ENCODE results near the gene HEMK1. TPM values are rescaled to one million over a fixed set of nuclear protein-coding genes. Genes with fewer than 3 reads are reported as not detected.

Gene HEMK1
- polyA plus RNA-seq, 2 of the 4 experiments (the other 2 are of a cell fraction), result 4.3 to 4.7 TPM

GRCh38 chr3:50587806-50588758 is 18.8 kb downstream of the HEMK1 start:
- FAIRE-seq (no peak), ATAC-seq (no peak; a peak in 1 of 6 replicates), DNase-seq (ENCODE audit: low read depth in 1 of 2, low spot score in 1 of 2) (no peak)
- WGBS (ENCODE audit: missing lambda C conversion rate), result 84% methylated on average over 14 of the region's 17 CpGs
- H3K27ac ChIP-seq, result no peak overlapping the region
- no peaks in the 10 kb centered on the region for H3K9me3 ChIP-seq
- POLR2A ChIA-PET, result no interaction called here
- H3K4me2 ChIP-seq, result no peak overlapping the region
- peaks cover 14% of the 10 kb centered on the region for H3K4me1 ChIP-seq
- TF ChIP-seq CBX2 (IDR thresholded peaks at IDR 0.05; ENCODE audit: borderline replicate concordance, low read depth), result no peak
- no peak for TF ChIP-seq EHF (CRISPR knock-in tag; IDR thresholded peaks at IDR 0.05)
- no peak for TF ChIP-seq EP300 (IDR thresholded peaks at IDR 0.05)
- no peak for TF ChIP-seq HOXB13 (CRISPR knock-in tag; IDR thresholded peaks at IDR 0.05; ENCODE audit: low read depth)
- TF ChIP-seq USF2 (IDR thresholded peaks at IDR 0.05), result no peak
- no peak for TF ChIP-seq EHMT2 (IDR thresholded peaks at IDR 0.05; ENCODE audit: low read depth)
- TF ChIP-seq PBX3 (IDR thresholded peaks at IDR 0.05), result no peak
- TF ChIP-seq KDM1A (IDR thresholded peaks at IDR 0.05; ENCODE audit: low read depth), result no peak
- no peak for TF ChIP-seq GATA3 (IDR thresholded peaks at IDR 0.05; ENCODE audit: borderline replicate concordance)
- TF ChIP-seq MAFK (IDR thresholded peaks at IDR 0.05; ENCODE audit: partially characterized antibody), result no peak
- TF ChIP-seq SMC3 (IDR thresholded peaks at IDR 0.05), result no peak
- no peak for TF ChIP-seq CHD2 (IDR thresholded peaks at IDR 0.05; ENCODE audit: low read length, partially characterized antibody)
- no peak for TF ChIP-seq HOXA7 (CRISPR knock-in tag; IDR thresholded peaks at IDR 0.05)
- no peak for TF ChIP-seq CHD4 (IDR thresholded peaks at IDR 0.05; ENCODE audit: borderline replicate concordance)
- TF ChIP-seq KDM5A (IDR thresholded peaks at IDR 0.05), result no peak
- TF ChIP-seq RCOR1 (IDR thresholded peaks at IDR 0.05; ENCODE audit: low read depth, low read length), result no peak
- TF ChIP-seq MYC (IDR thresholded peaks at IDR 0.05; ENCODE audit: borderline replicate concordance, low read length), result no peak
- TF ChIP-seq REST (IDR thresholded peaks at IDR 0.05), result no peak
- no peak for TF ChIP-seq CBX8 (IDR thresholded peaks at IDR 0.05)
- H3K4me3 ChIP-seq, result no peak overlapping the region
- CTCF ChIA-PET, result interaction anchor here (1.1 to 3.1 kb wide), 5 partner anchors 16 to 27 kb away, joined by 3 to 17 read pairs (median 13); no protein-coding TSS in a partner anchor

GRCh38 chr3:50588759-50589433 is 19.6 kb downstream of the HEMK1 start:
- Histone ChIP-seq H3K4me2 (no peak overlapping the region), H3K9me3 (no peaks in the 10 kb centered on the region), H3K4me3 (no peak overlapping the region), H3K27ac (no peak overlapping the region), H3K4me1 (peaks cover 14% of the 10 kb centered on the region)
- ATAC-seq (no peak), DNase-seq (ENCODE audit: low read depth in 1 of 2, low spot score in 1 of 2) (no peak), FAIRE-seq (no peak)
- TF ChIP-seq MAFK (IDR thresholded peaks at IDR 0.05; ENCODE audit: partially characterized antibody), result no peak
- no peak for TF ChIP-seq FOXS1 (CRISPR knock-in tag; IDR thresholded peaks at IDR 0.05)
- ChIA-PET CTCF (interaction anchor here (1.1 to 3.1 kb wide), 3 partner anchors 17 to 26 kb away, joined by 3 to 17 read pairs (median 14); no protein-coding TSS in a partner anchor), POLR2A (interaction anchor here (1.3 kb wide), 1 partner anchor 12 kb away, joined by 5 read pairs; no protein-coding TSS in a partner anchor)
- 77% methylated on average over 4 of the region's 4 CpGs for WGBS (ENCODE audit: missing lambda C conversion rate)
